ENCODE measurements around the gene FKBP7. TPM values are rescaled to one million over a fixed set of nuclear protein-coding genes. Genes with fewer than 3 reads are reported as not detected.
"Not testable (repeated sequence)": the region's sequence is repeated elsewhere in the genome, so short reads cannot be mapped to it uniquely, and the experiment has no call there.

Gene FKBP7
- total RNA-seq, 3 donors from 2014 or later, result 10.5 to 20.8 (median 16.7) TPM

DNA sequence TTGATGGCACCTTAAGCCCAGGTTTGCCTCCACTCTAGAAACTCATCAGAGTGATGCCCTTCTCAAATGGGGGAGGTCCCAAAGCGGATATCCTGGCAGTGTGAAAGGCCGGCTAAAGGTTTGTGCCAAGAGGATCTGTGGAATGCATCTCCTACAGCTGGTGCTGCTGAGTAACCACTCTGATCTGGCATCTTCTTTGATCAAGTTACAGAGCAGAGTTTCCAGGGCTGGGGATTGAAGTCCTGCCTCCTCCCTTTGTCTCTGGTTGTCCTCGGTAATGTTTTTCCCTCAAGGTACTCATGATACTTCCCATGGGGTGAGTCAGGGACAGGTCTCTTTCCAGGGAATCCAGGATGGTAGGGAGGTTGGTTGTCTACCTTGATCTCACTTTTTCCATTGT is 52.0 kb downstream of the FKBP7 start:
- H3K4me3 ChIP-seq, result no peak overlapping the region
- H3K27ac ChIP-seq, result no peak overlapping the region
- no peak for TF ChIP-seq POLR2A (IDR thresholded peaks at IDR 0.05)
- TF ChIP-seq, protein P1, sequence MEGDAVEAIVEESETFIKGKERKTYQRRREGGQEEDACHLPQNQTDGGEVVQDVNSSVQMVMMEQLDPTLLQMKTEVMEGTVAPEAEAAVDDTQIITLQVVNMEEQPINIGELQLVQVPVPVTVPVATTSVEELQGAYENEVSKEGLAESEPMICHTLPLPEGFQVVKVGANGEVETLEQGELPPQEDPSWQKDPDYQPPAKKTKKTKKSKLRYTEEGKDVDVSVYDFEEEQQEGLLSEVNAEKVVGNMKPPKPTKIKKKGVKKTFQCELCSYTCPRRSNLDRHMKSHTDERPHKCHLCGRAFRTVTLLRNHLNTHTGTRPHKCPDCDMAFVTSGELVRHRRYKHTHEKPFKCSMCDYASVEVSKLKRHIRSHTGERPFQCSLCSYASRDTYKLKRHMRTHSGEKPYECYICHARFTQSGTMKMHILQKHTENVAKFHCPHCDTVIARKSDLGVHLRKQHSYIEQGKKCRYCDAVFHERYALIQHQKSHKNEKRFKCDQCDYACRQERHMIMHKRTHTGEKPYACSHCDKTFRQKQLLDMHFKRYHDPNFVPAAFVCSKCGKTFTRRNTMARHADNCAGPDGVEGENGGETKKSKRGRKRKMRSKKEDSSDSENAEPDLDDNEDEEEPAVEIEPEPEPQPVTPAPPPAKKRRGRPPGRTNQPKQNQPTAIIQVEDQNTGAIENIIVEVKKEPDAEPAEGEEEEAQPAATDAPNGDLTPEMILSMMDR (IDR thresholded peaks at IDR 0.05), result no peak
- no peak for TF ChIP-seq POLR2AphosphoS5 (IDR thresholded peaks at IDR 0.05)
- H3K36me3 ChIP-seq, result no peaks in the 10 kb centered on the region
- DNase-seq (ENCODE audit: low spot score in 2 of 2), result no peak
- peaks cover 0 to 6% of the 10 kb centered on the region in 2 donors for H3K9me3 ChIP-seq
- no peaks in the 10 kb centered on the region for H3K27me3 ChIP-seq
- no peaks in the 10 kb centered on the region for H3K4me1 ChIP-seq
- intact Hi-C loops (cut with DNase I; ENCODE audit: low total_unique reads), result no loop called here

DNA sequence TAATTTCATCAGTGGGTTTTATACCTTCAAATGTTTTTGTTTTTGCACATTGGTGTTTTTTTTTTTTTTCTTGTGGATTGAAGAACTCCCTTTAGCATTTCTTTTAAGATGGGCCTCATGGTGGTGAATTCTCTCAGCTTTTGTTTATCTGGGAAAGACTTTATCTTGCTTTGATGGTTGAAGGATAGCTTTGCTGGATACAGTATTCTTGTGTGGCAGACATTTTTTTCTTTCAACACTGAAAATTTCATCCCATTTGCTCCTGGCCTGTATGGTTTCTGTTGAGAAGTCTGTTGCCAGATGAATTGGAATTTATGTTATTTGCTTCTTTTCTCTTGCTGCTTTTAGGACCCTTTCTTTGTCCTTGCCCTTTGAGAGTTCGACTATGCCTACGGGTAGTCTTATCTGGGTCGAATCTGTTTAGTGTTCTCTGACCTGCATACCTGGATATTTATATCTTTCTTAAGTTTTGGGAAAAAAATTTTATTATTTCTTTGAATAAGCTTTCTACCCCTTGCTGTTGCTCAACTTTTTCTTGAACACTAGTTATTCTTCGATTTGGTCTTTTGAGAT is 53.1 kb downstream of the FKBP7 start:
- Histone ChIP-seq H3K4me3 (no peak overlapping the region), H3K36me3 (no peaks in the 10 kb centered on the region)
- intact Hi-C loops (cut with DNase I; ENCODE audit: low total_unique reads), result no loop called here

DNA sequence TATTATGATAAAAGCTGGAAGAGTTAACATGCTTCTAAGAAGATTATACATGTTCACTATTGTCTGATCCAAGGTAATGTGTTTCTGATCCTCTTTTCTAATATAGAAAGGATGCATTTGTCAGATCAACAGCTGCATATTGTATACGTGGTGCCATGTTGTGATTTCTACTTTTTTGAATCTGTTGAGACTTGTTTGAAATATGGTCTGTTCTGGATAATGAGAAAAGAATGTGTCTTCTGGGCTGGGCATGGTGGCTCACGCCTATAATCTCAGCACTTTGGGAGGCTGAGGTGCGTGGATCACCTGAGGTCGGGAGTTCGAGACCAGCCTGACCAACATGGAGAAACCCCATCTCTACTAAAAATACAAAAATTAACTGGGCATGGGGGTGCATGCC is 54.7 kb downstream of the FKBP7 start:
- H3K27ac ChIP-seq; H3K9me3 ChIP-seq; H3K4me1 ChIP-seq; H3K4me3 ChIP-seq; intact Hi-C loops (cut with DNase I; ENCODE audit: low total_unique reads); DNase-seq (ENCODE audit: low spot score in 2 of 2); H3K27me3 ChIP-seq; H3K36me3 ChIP-seq: not testable (repeated sequence)

More for the DNA sequence above, 53.1 kb downstream of the FKBP7 start:
- Histone ChIP-seq H3K27me3 (no peaks in the 10 kb centered on the region), H3K9me3 (peaks cover 0 to 6% of the 10 kb centered on the region in 2 donors), H3K4me1 (no peaks in the 10 kb centered on the region), H3K27ac (no peak overlapping the region)
- no peak for DNase-seq (ENCODE audit: low spot score in 2 of 2)
- TF ChIP-seq POLR2A (IDR thresholded peaks at IDR 0.05), result no peak

DNA sequence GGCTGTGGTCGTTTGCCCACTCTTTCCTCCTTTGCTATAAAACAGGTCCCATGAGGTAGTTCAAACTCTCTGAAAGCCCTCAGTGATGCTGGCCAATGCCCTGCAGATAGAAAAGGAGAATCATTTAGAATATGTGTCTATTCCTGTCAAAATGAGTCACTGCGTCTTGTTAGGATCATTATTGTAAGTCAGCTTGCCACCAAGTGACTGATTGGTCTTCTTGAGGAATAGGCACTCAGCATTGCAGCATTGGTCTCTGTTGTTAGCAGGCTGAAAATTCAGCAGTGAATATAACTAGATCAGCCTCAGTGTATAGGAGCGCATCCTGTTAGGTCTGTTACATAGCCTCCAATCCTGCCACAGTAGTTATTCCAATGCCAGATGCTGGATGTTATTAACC is 56.3 kb downstream of the FKBP7 start:
- Histone ChIP-seq H3K36me3 (no peaks in the 10 kb centered on the region), H3K4me3 (no peak overlapping the region), H3K27ac (no peak overlapping the region), H3K27me3 (no peaks in the 10 kb centered on the region), H3K9me3 (peaks cover 0 to 6% of the 10 kb centered on the region in 2 donors), H3K4me1 (no peaks in the 10 kb centered on the region)
- TF ChIP-seq, protein P1 (IDR thresholded peaks at IDR 0.05), result no peak
- TF ChIP-seq POLR2AphosphoS5 (IDR thresholded peaks at IDR 0.05) (no peak), POLR2A (IDR thresholded peaks at IDR 0.05) (no peak)
- intact Hi-C loops (cut with DNase I; ENCODE audit: low total_unique reads), result no loop called here
- DNase-seq (ENCODE audit: low spot score in 2 of 2), result no peak

DNA sequence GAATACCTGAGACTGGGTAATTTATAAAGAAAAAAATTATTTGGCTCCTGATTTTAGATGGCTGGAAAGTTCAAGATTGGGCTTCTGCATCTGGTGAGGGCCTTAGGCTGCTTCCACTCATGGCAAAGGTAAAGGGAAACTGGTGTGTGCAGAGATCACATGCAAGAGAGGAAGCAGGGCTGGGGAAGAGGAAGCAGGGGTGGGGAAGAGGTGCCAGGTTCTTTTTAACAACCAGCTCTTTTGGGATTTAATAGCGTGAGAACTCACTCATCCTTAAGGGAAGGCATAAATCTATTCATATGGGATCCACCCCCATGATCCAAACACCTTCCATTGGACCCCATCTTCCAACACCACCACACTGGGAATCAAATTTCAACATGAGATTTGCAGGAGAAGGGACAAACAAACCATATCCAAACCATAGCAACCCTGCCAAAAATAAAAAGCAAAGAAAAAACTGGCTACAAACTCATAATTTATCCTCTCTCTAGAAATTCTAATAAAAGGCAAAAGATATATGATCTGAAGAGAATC is 57.9 kb downstream of the FKBP7 start:
- H3K36me3 ChIP-seq, result no peaks in the 10 kb centered on the region
- H3K4me1 ChIP-seq, result no peaks in the 10 kb centered on the region
- peaks cover 0 to 6% of the 10 kb centered on the region in 2 donors for H3K9me3 ChIP-seq
- no peak for DNase-seq (ENCODE audit: low spot score in 2 of 2)
- H3K27me3 ChIP-seq, result no peaks in the 10 kb centered on the region
- no peak overlapping the region for H3K4me3 ChIP-seq
- no peak overlapping the region for H3K27ac ChIP-seq
- TF ChIP-seq, protein P1 (IDR thresholded peaks at IDR 0.05), result no peak
- TF ChIP-seq POLR2A (IDR thresholded peaks at IDR 0.05), result no peak
- no peak for TF ChIP-seq POLR2AphosphoS5 (IDR thresholded peaks at IDR 0.05)
- intact Hi-C loops (cut with DNase I; ENCODE audit: low total_unique reads), result no loop called here

DNA sequence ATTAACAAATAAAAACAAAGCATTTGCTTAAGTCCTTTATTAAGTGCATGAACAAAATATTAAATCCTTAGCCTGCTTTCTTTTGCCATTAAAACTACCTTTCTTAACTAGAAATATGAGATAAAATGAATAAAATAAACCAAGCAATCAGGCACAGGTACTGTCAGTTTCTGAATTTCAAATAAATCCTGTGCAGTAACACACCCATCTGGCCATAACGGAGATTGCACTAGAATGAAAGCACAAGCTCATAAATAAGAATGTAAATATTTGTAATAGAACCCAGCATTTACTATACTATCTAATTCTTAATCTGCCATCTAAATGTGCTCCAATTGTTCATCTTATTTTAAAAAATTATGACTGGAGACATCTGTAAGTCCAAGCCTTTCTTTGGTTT is 59.3 kb downstream of the FKBP7 start:
- intact Hi-C loops (cut with DNase I; ENCODE audit: low total_unique reads), result no loop called here
- Histone ChIP-seq H3K9me3 (peaks cover 0 to 2% of the 10 kb centered on the region in 2 donors), H3K4me1 (no peaks in the 10 kb centered on the region)

More for the DNA sequence above, 59.3 kb downstream of the FKBP7 start:
- no peak for DNase-seq (ENCODE audit: low spot score in 2 of 2)
- Histone ChIP-seq H3K36me3 (no peaks in the 10 kb centered on the region), H3K27me3 (no peaks in the 10 kb centered on the region), H3K4me3 (no peak overlapping the region), H3K27ac (no peak overlapping the region)
- no peak for TF ChIP-seq POLR2A (IDR thresholded peaks at IDR 0.05)
- TF ChIP-seq, protein P1 (IDR thresholded peaks at IDR 0.05), result peak in 2 of 3 donors; percentile 18 to 27
